HG03103 (cell line): ENCODE data around the gene KCTD19.
"Not testable (repeated sequence)": the region's sequence is repeated elsewhere in the genome, so short reads cannot be mapped to it uniquely, and the experiment has no call there.

ENCODE experiments used
- ATAC-seq: cut with Tn5 transposase; IDR thresholded peaks from one replicate; pipeline ENCODE4 v1.9.1; 2021; ENCODE audit warnings: low read depth; ENCODE audit not compliant: unreplicated experiment

KCTD19 gene

GRCh38 chr16:67326472-67327309 is at the start of gene KCTD19, which contains the start of gene LRRC36:
KCTD19 (minus strand) TSS chr16:67326741; CDS start chr16:67326707, 34 bp downstream.
LRRC36 (plus strand) TSS chr16:67326815; CDS start chr16:67326863, 48 bp downstream.
- ATAC-seq, result no peak

- not testable (repeated sequence) for ATAC-seq
Observed at GRCh38 chr16:67376012-67376411, 49.5 kb upstream of the KCTD19 start.

- ATAC-seq, result no peak
Observed at GRCh38 chr16:67372664-67373063, 46.1 kb upstream of the KCTD19 start.

- no peak for ATAC-seq
Observed at GRCh38 chr16:67370661-67371060, 44.1 kb upstream of the KCTD19 start.

GRCh38 chr16:67364600-67365235 is 38.2 kb upstream of the KCTD19 start:
- no peak for ATAC-seq

GRCh38 chr16:67361038-67361437 is 34.5 kb upstream of the KCTD19 start:
- ATAC-seq, result no peak

GRCh38 chr16:67359540-67360269 is 33.2 kb upstream of the KCTD19 start:
- not testable (repeated sequence) for ATAC-seq

- no peak for ATAC-seq
Observed at GRCh38 chr16:67357561-67357960, 31.0 kb upstream of the KCTD19 start.

- ATAC-seq, result no peak
Observed at GRCh38 chr16:67356396-67356795, 29.9 kb upstream of the KCTD19 start.

GRCh38 chr16:67352463-67352862 is 25.9 kb upstream of the KCTD19 start:
- not testable (repeated sequence) for ATAC-seq

GRCh38 chr16:67350324-67350723 is 23.8 kb upstream of the KCTD19 start:
- no peak for ATAC-seq

GRCh38 chr16:67349172-67349571 is 22.6 kb upstream of the KCTD19 start:
- ATAC-seq, result no peak

GRCh38 chr16:67346341-67346740 is 19.8 kb upstream of the KCTD19 start:
- no peak for ATAC-seq

- ATAC-seq, result no peak
Observed at GRCh38 chr16:67345401-67345800, 18.9 kb upstream of the KCTD19 start.

GRCh38 chr16:67342616-67343015 is 16.1 kb upstream of the KCTD19 start:
- ATAC-seq, result no peak

GRCh38 chr16:67341250-67341649 is 14.7 kb upstream of the KCTD19 start:
- ATAC-seq, result no peak

GRCh38 chr16:67339453-67339852 is 12.9 kb upstream of the KCTD19 start:
- no peak for ATAC-seq

- no peak for ATAC-seq
Observed at GRCh38 chr16:67336648-67337047, 10.1 kb upstream of the KCTD19 start.

GRCh38 chr16:67336116-67336515 is 9.6 kb upstream of the KCTD19 start:
- ATAC-seq, result no peak

GRCh38 chr16:67333315-67333714 is 6.8 kb upstream of the KCTD19 start:
- ATAC-seq, result no peak

- no peak for ATAC-seq
Observed at GRCh38 chr16:67329901-67330300, 3.4 kb upstream of the KCTD19 start.
